ENCODE data around the gene ZNF701.
"Not testable (repeated sequence)": the region's sequence is repeated elsewhere in the genome, so short reads cannot be mapped to it uniquely, and the experiment has no call there.

DNA sequence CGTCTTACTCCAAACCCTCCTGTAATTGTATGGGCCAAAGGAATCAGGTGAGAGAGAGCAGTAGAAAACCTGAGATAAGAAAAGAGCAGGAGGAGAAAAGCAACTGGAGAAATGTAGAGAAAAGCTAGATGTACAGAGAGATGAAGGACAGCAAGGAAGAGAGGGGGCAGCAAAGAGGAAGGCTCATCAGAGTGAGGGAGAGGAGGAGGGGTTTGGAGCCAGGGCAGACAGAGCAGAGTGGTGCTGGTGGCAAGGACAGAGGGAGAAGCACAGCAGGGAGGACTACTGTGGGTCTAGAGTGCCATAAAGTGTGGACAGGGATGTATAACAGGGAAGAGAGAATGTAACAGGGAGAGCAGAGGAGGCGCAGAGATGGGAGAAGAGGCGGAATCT lies 31.9 kb downstream of the ZNF701 start:
- not testable (repeated sequence) for TF ChIP-seq CTCF, POLR2A (IDR thresholded peaks at IDR 0.05)

All from suprapubic skin (tissue), 3 donors.